ENCODE results near the gene ADGRF5.

DNA sequence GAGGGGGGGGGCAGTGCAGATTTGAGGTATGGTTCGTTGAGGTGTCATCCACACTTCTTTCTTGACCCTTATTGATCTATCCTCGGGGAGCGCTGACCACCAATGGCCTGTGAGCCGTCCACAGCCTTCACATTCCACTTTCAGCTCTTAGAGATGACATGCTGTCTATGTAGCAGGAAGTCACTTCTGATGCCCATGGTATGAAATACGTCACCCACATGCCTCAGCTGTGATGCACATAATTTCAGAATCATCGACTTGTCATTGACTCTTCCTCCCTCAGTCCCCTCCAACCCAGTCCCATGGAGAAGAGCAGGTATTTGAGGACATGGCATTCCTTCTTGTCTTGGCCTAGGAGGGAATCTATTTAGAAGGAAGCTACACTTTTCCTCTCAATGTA lies 4.7 kb upstream of the ADGRF5 start:
- TF ChIP-seq, protein P1, sequence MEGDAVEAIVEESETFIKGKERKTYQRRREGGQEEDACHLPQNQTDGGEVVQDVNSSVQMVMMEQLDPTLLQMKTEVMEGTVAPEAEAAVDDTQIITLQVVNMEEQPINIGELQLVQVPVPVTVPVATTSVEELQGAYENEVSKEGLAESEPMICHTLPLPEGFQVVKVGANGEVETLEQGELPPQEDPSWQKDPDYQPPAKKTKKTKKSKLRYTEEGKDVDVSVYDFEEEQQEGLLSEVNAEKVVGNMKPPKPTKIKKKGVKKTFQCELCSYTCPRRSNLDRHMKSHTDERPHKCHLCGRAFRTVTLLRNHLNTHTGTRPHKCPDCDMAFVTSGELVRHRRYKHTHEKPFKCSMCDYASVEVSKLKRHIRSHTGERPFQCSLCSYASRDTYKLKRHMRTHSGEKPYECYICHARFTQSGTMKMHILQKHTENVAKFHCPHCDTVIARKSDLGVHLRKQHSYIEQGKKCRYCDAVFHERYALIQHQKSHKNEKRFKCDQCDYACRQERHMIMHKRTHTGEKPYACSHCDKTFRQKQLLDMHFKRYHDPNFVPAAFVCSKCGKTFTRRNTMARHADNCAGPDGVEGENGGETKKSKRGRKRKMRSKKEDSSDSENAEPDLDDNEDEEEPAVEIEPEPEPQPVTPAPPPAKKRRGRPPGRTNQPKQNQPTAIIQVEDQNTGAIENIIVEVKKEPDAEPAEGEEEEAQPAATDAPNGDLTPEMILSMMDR (IDR thresholded peaks at IDR 0.05 in 8 of 11, conservative IDR thresholded peaks at IDR 0.05 in 3 of 11) = no peak
- TF ChIP-seq POLR2AphosphoS5 (IDR thresholded peaks at IDR 0.05) = no peak
